Panc1 (cell line): Measurements from ENCODE around the gene ST3GAL2. TPM values are rescaled to one million over a fixed set of nuclear protein-coding genes. Genes with fewer than 3 reads are reported as not detected.
"Not testable (repeated sequence)": the region's sequence is repeated elsewhere in the genome, so short reads cannot be mapped to it uniquely, and the experiment has no call there.

ENCODE experiments used
- ATAC-seq: fragments of 200-7000 bp; cut with Tn5 transposase; 2 replicates; pipeline ENCODE4 v1.9.1; 2020; ENCODE audit warnings: mild to moderate bottlenecking, moderate library complexity
- BruUV-seq: library from RNA; stranded (reverse); fragments of 400-500 nt; replicated peaks from 2 replicates; lab custom pipeline; 2021; lab: Mats Ljungman, UMichigan
- CTCF ChIA-PET: fragments of 300-600 bp; sonication (Branson Sonifier 250); formaldehyde crosslinking; loops from one replicate; lab custom pipeline; 2022; ENCODE audit warnings: antibody characterized with exemption; lab: Charles Lee
- POLR2A ChIA-PET: fragments of 300-600 bp; sonication (Branson Sonifier 250); formaldehyde crosslinking; loops from one replicate; lab custom pipeline; 2022; ENCODE audit warnings: antibody characterized with exemption; lab: Charles Lee
- DNase-seq: peaks from one replicate; pipeline ENCODE4 v3.0.0-alpha.2; 2010; ENCODE audit warnings: low read depth, low spot score
- H3K27ac ChIP-seq: 2 replicates; pipeline ENCODE4 v1.5.1; 2011; ENCODE audit warnings: mild to moderate bottlenecking, low read length, inconsistent platforms
- H3K27me3 ChIP-seq: fragments of 200-500 bp; sonication (Bioruptor generic); 2 replicates; pipeline ENCODE4 v1.6.0; 2014; ENCODE audit warnings: low read length, inconsistent platforms; ENCODE audit not compliant: control insufficient read depth, insufficient read depth
- H3K36me3 ChIP-seq: fragments of 200-500 bp; sonication (Bioruptor generic); 2 replicates; pipeline ENCODE4 v1.5.1; 2014; ENCODE audit warnings: inconsistent platforms, mild to moderate bottlenecking, low read length, moderate library complexity; ENCODE audit not compliant: control insufficient read depth, insufficient read depth
- H3K4me1 ChIP-seq: 2 replicates; pipeline ENCODE4 v1.5.1; 2011; ENCODE audit warnings: inconsistent platforms, mild to moderate bottlenecking, low read length, moderate library complexity; ENCODE audit not compliant: control insufficient read depth, insufficient read depth
- H3K4me3 ChIP-seq, 2 experiments: 2 replicates each; pipeline ENCODE4 v1.5.1; 2011 to 2012; ENCODE audit warnings: low read depth in 2 of 2, low read length in 2 of 2, mild to moderate bottlenecking in 2 of 2, inconsistent platforms in 1 of 2, moderate library complexity in 1 of 2
- H3K9me3 ChIP-seq: fragments of 200-500 bp; sonication (Bioruptor generic); 2 replicates; pipeline ENCODE4 v1.5.1; 2014; ENCODE audit warnings: low read depth, mild to moderate bottlenecking, inconsistent platforms, low read length, moderate library complexity; ENCODE audit not compliant: control insufficient read depth, insufficient read depth
- CTCF ChIP-seq: fragments of 450-650 bp; IDR thresholded peaks from 2 replicates; pipeline ENCODE4 v1.5.1; 2017; ENCODE audit warnings: mild to moderate bottlenecking
- POLR2AphosphoS5 ChIP-seq: IDR thresholded peaks from 2 replicates; pipeline ENCODE4 v1.6.1; 2012; ENCODE audit warnings: mild to moderate bottlenecking, low read depth, low read length, moderate library complexity
- REST ChIP-seq, 2 experiments: IDR thresholded peaks; 2 replicates each; pipeline ENCODE4 v1.6.1; 2011 to 2012; ENCODE audit warnings: low read depth in 2 of 2, control low read depth in 1 of 2, low read length in 1 of 2, mild to moderate bottlenecking in 1 of 2, moderate library complexity in 1 of 2; ENCODE audit not compliant: insufficient read depth in 1 of 2
- SIN3A ChIP-seq: IDR thresholded peaks from 2 replicates; pipeline ENCODE4 v1.6.1; 2012; ENCODE audit warnings: low read depth, mild to moderate bottlenecking, low read length, moderate library complexity, borderline replicate concordance; ENCODE audit not compliant: insufficient read depth
- TCF7L2 ChIP-seq: IDR thresholded peaks from 2 replicates; pipeline ENCODE4 v1.6.1; 2011; ENCODE audit warnings: mild to moderate bottlenecking, low read depth, low read length, inconsistent platforms
- in situ Hi-C: cut with HindIII; loops from 2 replicates; pipeline ENCODE4 v1.10.0; 2016; ENCODE audit warnings: low sequenced_read_pairs, low pct_unique_long_range_greater_than_20kb
- intact Hi-C: fragments of 100-400 bp; cut with micrococcal nuclease; formaldehyde crosslinking; loops from one replicate; pipeline ENCODE4 v1.10.0; 2022; ENCODE audit not compliant: unreplicated experiment
- total RNA-seq: library from RNA; stranded (reverse); gene quantifications from one replicate; pipeline ENCODE4 v1.2.1, GENCODE V29; 2021; ENCODE audit not compliant: unreplicated experiment

The ST3GAL2 gene
- total RNA-seq, 1 experiment from 2014 or later = 84.2 TPM

GRCh38 chr16:70450142-70451003 lies 11.5 kb upstream of the ST3GAL2 start:
- not testable (repeated sequence) for BruUV-seq
- intact Hi-C loops = loop anchor here (10.0 kb wide), 1 partner anchor 56 kb away; no protein-coding TSS in a partner anchor

GRCh38 chr16:70448075-70448474 lies 9.2 kb upstream of the ST3GAL2 start:
- Histone ChIP-seq H3K27me3 (no peaks in the 10 kb centered on the region), H3K4me3 (no peak overlapping the region), H3K4me1 (no peaks in the 10 kb centered on the region), H3K36me3 (no peaks in the 10 kb centered on the region), H3K27ac (no peak overlapping the region), H3K9me3 (no peaks in the 10 kb centered on the region)
- DNase-seq (no peak), ATAC-seq (no peak)
- ChIA-PET CTCF (no interaction called here), POLR2A (no interaction called here)
- in situ Hi-C loops = no loop called here
- BruUV-seq = no TSS peak
- no peak for TF ChIP-seq SIN3A
- no peak for TF ChIP-seq POLR2AphosphoS5
- no peak for TF ChIP-seq REST (IDR thresholded peaks at IDR 0.05; ENCODE audit: insufficient read depth in 1 of 2, low read depth in 2 of 2, low read length in 1 of 2)
- TF ChIP-seq CTCF = no peak
- no peak for TF ChIP-seq TCF7L2
- intact Hi-C loops = no loop called here

More at GRCh38 chr16:70450142-70451003, 11.5 kb upstream of the ST3GAL2 start:
- H3K36me3 ChIP-seq, H3K4me3 ChIP-seq, H3K27ac ChIP-seq, POLR2A ChIA-PET, H3K9me3 ChIP-seq, DNase-seq, H3K4me1 ChIP-seq, ATAC-seq, in situ Hi-C loops, H3K27me3 ChIP-seq: not testable (repeated sequence)
- CTCF ChIA-PET = interaction anchor here (0.6 kb wide), 1 partner anchor 9 kb away, joined by 5 read pairs; no protein-coding TSS in a partner anchor
